ENCODE results near the gene TSSK2. TPM values are rescaled to one million over a fixed set of nuclear protein-coding genes. Genes with fewer than 3 reads are reported as not detected.
A peak's percentile ranks its signal among the peaks of the same experiment; 100 is the strongest.

The TSSK2 gene
- total and polyA plus RNA-seq, 4 donors, result 0.08 to 0.25 (median 0.08) TPM; not detected in 1

DNA sequence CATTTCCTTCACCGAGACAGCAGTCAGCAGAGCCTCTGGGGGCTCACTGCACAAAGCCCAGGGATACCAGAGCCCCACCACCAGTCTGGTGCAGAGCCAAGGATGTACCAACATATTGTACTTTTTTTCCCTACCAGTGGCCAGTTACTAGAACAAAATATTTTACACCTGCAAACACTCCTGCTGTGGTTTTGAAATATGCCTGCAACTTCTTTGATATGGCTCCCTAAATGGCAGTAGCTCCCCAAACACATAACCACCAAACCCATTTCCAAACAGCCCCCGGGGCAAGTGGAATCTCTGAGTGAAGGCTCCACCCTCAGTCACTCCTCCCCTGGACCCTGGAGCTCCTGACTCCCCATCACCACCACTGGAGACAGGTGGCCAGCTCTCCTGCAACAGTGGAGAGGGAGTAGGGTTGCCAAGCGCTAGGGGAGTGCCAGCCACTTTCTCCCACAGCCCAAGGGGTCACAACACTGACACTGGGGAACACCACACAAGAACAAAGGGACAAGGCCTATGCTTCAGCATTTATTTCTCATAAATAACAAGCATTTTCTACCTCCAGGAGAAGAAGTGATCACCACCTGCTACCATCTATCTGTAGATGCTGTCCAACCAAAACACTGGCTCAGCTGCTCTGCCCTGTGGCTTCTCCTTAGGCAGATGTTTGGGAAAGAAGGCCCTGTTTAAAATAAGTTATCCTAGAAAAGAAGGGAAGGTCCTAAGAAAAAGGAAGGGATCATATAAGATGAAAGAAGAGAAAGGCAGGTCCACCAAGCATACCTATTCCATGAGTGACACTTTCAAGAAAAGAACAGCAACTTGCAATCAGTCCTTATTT is 24.0 kb upstream of the TSSK2 start:
- 70 to 72% methylated on average over 3 of the region's 3 CpGs for WGBS, 2 donors
- Histone ChIP-seq H3K9me3 (ENCODE audit: control insufficient read depth in 4 of 4, insufficient read depth in 3 of 4, low read length in 3 of 4) (no peaks in the 10 kb centered on the region), H3K36me3 (ENCODE audit: control insufficient read depth in 4 of 4, insufficient read depth in 4 of 4, low read length in 4 of 4) (peaks cover 0 to 2% (median 0%) of the 10 kb centered on the region in 4 donors), H3K27ac (ENCODE audit: low read depth in 1 of 2, low read length in 1 of 2) (peak overlapping the region in 1 of 2 donors; percentile 37), H3K9ac (ENCODE audit: insufficient read depth in 1 of 2, low read length in 2 of 2) (no peak overlapping the region), H3K27me3 (ENCODE audit: control insufficient read depth in 3 of 3, insufficient read depth in 3 of 3, low read length in 2 of 3) (no peaks in the 10 kb centered on the region), H3K4me3 (no peak overlapping the region), H3K4me1 (ENCODE audit: control insufficient read depth in 5 of 5, insufficient read depth in 5 of 5, low read length in 5 of 5) (peaks cover 13 to 53% (median 21%) of the 10 kb centered on the region in 5 donors)
- no peak for TF ChIP-seq CTCF (IDR thresholded peaks at IDR 0.05; ENCODE audit: control extremely low read depth, extremely low read depth)
- ATAC-seq (ENCODE audit: insufficient read depth, low FRiP score) (no peak), DNase-seq (no peak)

DNA sequence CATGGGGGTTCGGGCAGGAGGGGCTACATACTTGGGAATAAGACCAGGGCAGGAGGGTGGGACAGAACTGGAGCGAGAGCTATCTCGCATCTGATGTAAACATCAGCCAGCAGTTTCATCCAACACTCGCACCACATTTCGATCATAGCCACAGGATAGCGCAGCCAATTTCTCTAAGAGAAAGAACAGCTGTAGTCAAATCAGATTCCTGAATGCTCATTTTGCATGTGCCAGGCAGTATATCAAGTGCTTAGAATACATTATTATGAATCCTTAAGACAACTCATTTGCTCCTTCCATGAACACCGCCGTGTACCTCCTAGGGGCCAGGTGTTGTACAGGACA is 23.4 kb upstream of the TSSK2 start:
- no peaks in the 10 kb centered on the region for H3K9me3 ChIP-seq (ENCODE audit: control insufficient read depth in 4 of 4, insufficient read depth in 3 of 4, low read length in 3 of 4)
- H3K27me3 ChIP-seq (ENCODE audit: control insufficient read depth in 3 of 3, insufficient read depth in 3 of 3, low read length in 2 of 3), result no peaks in the 10 kb centered on the region
- H3K36me3 ChIP-seq (ENCODE audit: control insufficient read depth in 4 of 4, insufficient read depth in 4 of 4, low read length in 4 of 4), result peaks cover 0 to 2% (median 0%) of the 10 kb centered on the region in 4 donors
- peaks cover 13 to 53% (median 21%) of the 10 kb centered on the region in 5 donors for H3K4me1 ChIP-seq (ENCODE audit: control insufficient read depth in 5 of 5, insufficient read depth in 5 of 5, low read length in 5 of 5)
- WGBS, 2 donors, result 81 to 89% methylated on average over 8 of the region's 8 CpGs
- TF ChIP-seq CTCF (IDR thresholded peaks at IDR 0.05; ENCODE audit: control extremely low read depth, extremely low read depth), result no peak
- H3K4me3 ChIP-seq, result no peak overlapping the region
- DNase-seq, result peak; percentile 46 to 87 (median 76)
- no peak overlapping the region for H3K9ac ChIP-seq (ENCODE audit: insufficient read depth in 1 of 2, low read length in 2 of 2)
- no peak for ATAC-seq (ENCODE audit: insufficient read depth, low FRiP score)
- H3K27ac ChIP-seq (ENCODE audit: low read depth in 1 of 2, low read length in 1 of 2), result no peak overlapping the region

GRCh38 chr22:19108807-19109197 is 22.3 kb upstream of the TSSK2 start:
- Histone ChIP-seq H3K4me3 (no peak overlapping the region), H3K4me1 (ENCODE audit: control insufficient read depth in 5 of 5, insufficient read depth in 5 of 5, low read length in 5 of 5) (peaks cover 13 to 53% (median 21%) of the 10 kb centered on the region in 5 donors), H3K9ac (ENCODE audit: insufficient read depth in 1 of 2, low read length in 2 of 2) (no peak overlapping the region), H3K36me3 (ENCODE audit: control insufficient read depth in 4 of 4, insufficient read depth in 4 of 4, low read length in 4 of 4) (peaks cover 0 to 2% (median 0%) of the 10 kb centered on the region in 4 donors), H3K27ac (ENCODE audit: low read depth in 1 of 2, low read length in 1 of 2) (peak overlapping the region in 1 of 2 donors; percentile 52), H3K27me3 (ENCODE audit: control insufficient read depth in 3 of 3, insufficient read depth in 3 of 3, low read length in 2 of 3) (no peaks in the 10 kb centered on the region), H3K9me3 (ENCODE audit: control insufficient read depth in 4 of 4, insufficient read depth in 3 of 4, low read length in 3 of 4) (no peaks in the 10 kb centered on the region)
- ATAC-seq (ENCODE audit: insufficient read depth, low FRiP score) (no peak), DNase-seq (no peak)
- no peak for TF ChIP-seq CTCF (IDR thresholded peaks at IDR 0.05; ENCODE audit: control extremely low read depth, extremely low read depth)
- WGBS, 2 donors, result 22 to 56% methylated on average over 3 of the region's 3 CpGs

Measured in lung (tissue), 12 donors.